MCF 10A (cell line): ENCODE data around the gene S1PR5. TPM values are rescaled to one million over a fixed set of nuclear protein-coding genes. Genes with fewer than 3 reads are reported as not detected.

Experiments used
- BruUV-seq: library from RNA; stranded (reverse); fragments of 400-500 nt; replicated peaks from 2 replicates; lab custom pipeline; 2021; lab: Mats Ljungman, UMichigan
- CTCF ChIA-PET: fragments of 300-600 bp; sonication (Branson Sonifier 250); formaldehyde crosslinking; extraction: SDS; loops from one replicate; lab custom pipeline; 2021; ENCODE audit warnings: antibody characterized with exemption, inconsistent platforms; lab: Yijun Ruan, JAX
- POLR2A ChIA-PET: fragments of 300-600, 350-650 bp; sonication (Branson Sonifier 250); formaldehyde crosslinking; extraction: SDS; loops from one replicate; lab custom pipeline; 2020; ENCODE audit warnings: antibody characterized with exemption, inconsistent platforms; lab: Yijun Ruan, JAX
- DNase-seq: peaks from one replicate; pipeline ENCODE4 v3.0.0-alpha.2; 2018; ENCODE audit not compliant: unreplicated experiment
- H3K27ac Mint-ChIP-seq: one replicate; pipeline ENCODE4 v1.8.0; 2022; ENCODE audit warnings: mild to moderate bottlenecking, low read depth, mixed read lengths; ENCODE audit not compliant: unreplicated experiment
- H3K27me3 Mint-ChIP-seq: one replicate; pipeline ENCODE4 v1.8.0; 2022; ENCODE audit warnings: mixed read lengths; ENCODE audit not compliant: insufficient read depth, unreplicated experiment
- H3K36me3 Mint-ChIP-seq: one replicate; pipeline ENCODE4 v1.8.0; 2022; ENCODE audit warnings: mild to moderate bottlenecking, moderate library complexity, mixed read lengths; ENCODE audit not compliant: insufficient read depth, unreplicated experiment
- H3K4me1 Mint-ChIP-seq: one replicate; pipeline ENCODE4 v1.8.0; 2022; ENCODE audit warnings: mixed read lengths; ENCODE audit not compliant: insufficient read depth, unreplicated experiment
- H3K4me3 Mint-ChIP-seq: one replicate; pipeline ENCODE4 v1.8.0; 2022; ENCODE audit warnings: mild to moderate bottlenecking, moderate library complexity, mixed read lengths; ENCODE audit not compliant: unreplicated experiment
- H3K9me3 Mint-ChIP-seq: one replicate; pipeline ENCODE4 v1.8.0; 2022; ENCODE audit warnings: mixed read lengths; ENCODE audit not compliant: unreplicated experiment
- CTCF ChIP-seq: fragments of 200-600 bp; IDR thresholded peaks from one replicate; pipeline ENCODE4 v1.8.0; 2022; ENCODE audit warnings: antibody characterized with exemption, mild to moderate bottlenecking; ENCODE audit not compliant: unreplicated experiment
- intact Hi-C: fragments of 100-400 bp; cut with micrococcal nuclease; formaldehyde crosslinking; loops from 2 replicates; pipeline ENCODE4 v1.14.1; 2022
- total RNA-seq: library from RNA; stranded (reverse); gene quantifications from 2 replicates; pipeline ENCODE4 v1.2.3, GENCODE V29; 2022

Gene S1PR5
- total RNA-seq, 1 experiment from 2014 or later = not detected

GRCh38 chr19:10517760-10518443 lies 655 bp upstream of the S1PR5 start:
- Mint-ChIP-seq H3K36me3 (no peaks in the 10 kb centered on the region), H3K9me3 (no peaks in the 10 kb centered on the region), H3K27me3 (peaks cover 22% of the 10 kb centered on the region), H3K27ac (no peak overlapping the region), H3K4me1 (no peaks in the 10 kb centered on the region), H3K4me3 (peak overlapping the region; percentile 51)
- no TSS peak for BruUV-seq
- intact Hi-C loops = no loop called here
- POLR2A ChIA-PET = no interaction called here
- no peak for TF ChIP-seq CTCF
- no peak for DNase-seq
- CTCF ChIA-PET = interaction anchor here (0.9 kb wide), 1 partner anchor 9 kb away, joined by 4 read pairs; no protein-coding TSS in a partner anchor

GRCh38 chr19:10516671-10517286 lies 468 bp downstream of the S1PR5 start:
- POLR2A ChIA-PET = no interaction called here
- Mint-ChIP-seq H3K36me3 (no peaks in the 10 kb centered on the region), H3K27ac (no peak overlapping the region), H3K4me1 (no peaks in the 10 kb centered on the region), H3K4me3 (peak overlapping the region; percentile 9), H3K27me3 (peaks cover 22% of the 10 kb centered on the region), H3K9me3 (no peaks in the 10 kb centered on the region)
- no peak for DNase-seq
- CTCF ChIA-PET = interaction anchor here (0.6 to 1.1 kb wide), 4 partner anchors 9 to 489 kb away, joined by 3 to 5 read pairs (median 4); no protein-coding TSS in a partner anchor
- no TSS peak for BruUV-seq
- no peak for TF ChIP-seq CTCF
- intact Hi-C loops = no loop called here

- H3K27ac Mint-ChIP-seq = no peak overlapping the region
- ChIA-PET POLR2A (no interaction called here), CTCF (interaction anchor here (0.6 kb wide), 1 partner anchor 488 kb away, joined by 4 read pairs; no protein-coding TSS in a partner anchor)
- H3K9me3 Mint-ChIP-seq = no peaks in the 10 kb centered on the region
- no peak for TF ChIP-seq CTCF
- BruUV-seq = no TSS peak
- no peak for DNase-seq
- intact Hi-C loops = no loop called here
- H3K27me3 Mint-ChIP-seq = peaks cover 22% of the 10 kb centered on the region
- no peaks in the 10 kb centered on the region for H3K4me1 Mint-ChIP-seq
- no peaks in the 10 kb centered on the region for H3K36me3 Mint-ChIP-seq
- H3K4me3 Mint-ChIP-seq = no peak overlapping the region
Observed at GRCh38 chr19:10516064-10516385, 1.2 kb downstream of the S1PR5 start.

GRCh38 chr19:10514211-10515145 lies 2.8 kb downstream of the S1PR5 start:
- DNase-seq = no peak
- CTCF ChIA-PET = no interaction called here
- Mint-ChIP-seq H3K9me3 (no peaks in the 10 kb centered on the region), H3K27me3 (peaks cover 18% of the 10 kb centered on the region), H3K27ac (no peak overlapping the region), H3K4me3 (no peak overlapping the region), H3K36me3 (no peaks in the 10 kb centered on the region), H3K4me1 (no peaks in the 10 kb centered on the region)
- intact Hi-C loops = no loop called here
- POLR2A ChIA-PET = no interaction called here
- TF ChIP-seq CTCF = no peak
- BruUV-seq = no TSS peak
